HEK293 (cell line): Measurements from ENCODE around the gene UCK1.

Experiments
- CTCF ChIA-PET: fragments of 350-600 bp; formaldehyde crosslinking; extraction: SDS; loops from one replicate; lab custom pipeline; 2021; ENCODE audit warnings: antibody characterized with exemption; lab: Yijun Ruan, JAX
- POLR2A ChIA-PET: fragments of 300-600 bp; formaldehyde crosslinking; extraction: SDS; loops from one replicate; lab custom pipeline; 2020; ENCODE audit warnings: antibody characterized with exemption, inconsistent platforms; lab: Yijun Ruan, JAX
- H3K27ac ChIP-seq: fragments of 200-500 bp; sonication (Bioruptor generic); 2 replicates; pipeline ENCODE4 v1.5.1; 2014; ENCODE audit warnings: low read depth, low read length, control low read depth, inconsistent platforms; ENCODE audit errors: extremely low read depth
- H3K36me3 ChIP-seq, 2 experiments: fragments of 200-500 bp in 1 of 2; sonication (Bioruptor generic) in 1 of 2; 1 replicate in 1 of 2; 2 replicates in 1 of 2; pipeline ENCODE4 v1.5.1; 2014 to 2017; ENCODE audit warnings: inconsistent platforms in 2 of 2, low read length in 2 of 2; ENCODE audit not compliant: control insufficient read depth in 2 of 2, insufficient read depth in 1 of 2
- H3K4me1 ChIP-seq: fragments of 200-500 bp; sonication (Bioruptor generic); 2 replicates; pipeline ENCODE4 v1.5.1; 2014; ENCODE audit warnings: mild to moderate bottlenecking, low read length, inconsistent platforms; ENCODE audit not compliant: control insufficient read depth, insufficient read depth
- H3K4me3 ChIP-seq: 2 replicates; pipeline ENCODE4 v1.5.1; 2011; ENCODE audit warnings: low read depth, mild to moderate bottlenecking, control low read depth, low read length, moderate library complexity
- H3K9me3 ChIP-seq: fragments of 200-500 bp; sonication (Bioruptor generic); 2 replicates; pipeline ENCODE4 v1.5.1; 2014; ENCODE audit warnings: low read depth, low read length, inconsistent platforms; ENCODE audit not compliant: control insufficient read depth, insufficient read depth
- BCL6B ChIP-seq: fragments of 450-650 bp; formaldehyde crosslinking; IDR thresholded peaks from 2 replicates; pipeline ENCODE4 v1.5.1; 2017; ENCODE audit warnings: missing biosample characterization, missing genetic modification characterization
- ELK4 ChIP-seq: IDR thresholded peaks from 2 replicates; pipeline ENCODE4 v1.6.1; 2011; ENCODE audit warnings: mild to moderate bottlenecking, low read depth, low read length, borderline replicate concordance
- HIC1 ChIP-seq: fragments of 450-650 bp; formaldehyde crosslinking; IDR thresholded peaks from 2 replicates; pipeline ENCODE4 v1.5.1; 2016; ENCODE audit warnings: missing biosample characterization, missing genetic modification characterization
- KLF9 ChIP-seq: fragments of 450-650 bp; formaldehyde crosslinking; IDR thresholded peaks from 2 replicates; pipeline ENCODE4 v1.5.1; 2016; ENCODE audit warnings: missing biosample characterization, missing genetic modification characterization, low read depth
- REST ChIP-seq: fragments of 450-650 bp; formaldehyde crosslinking; IDR thresholded peaks from 2 replicates; pipeline ENCODE4 v1.5.1; 2016; ENCODE audit warnings: missing biosample characterization, missing genetic modification characterization
- SP2 ChIP-seq: fragments of 450-650 bp; formaldehyde crosslinking; IDR thresholded peaks from 2 replicates; pipeline ENCODE4 v1.5.1; 2016; ENCODE audit warnings: missing biosample characterization, missing genetic modification characterization
- ZBTB44 ChIP-seq: fragments of 450-650 bp; IDR thresholded peaks from 2 replicates; pipeline ENCODE4 v1.5.1; 2018; ENCODE audit warnings: missing biosample characterization, mild to moderate bottlenecking, missing genetic modification characterization
- ZBTB8A ChIP-seq: fragments of 450-650 bp; formaldehyde crosslinking; IDR thresholded peaks from 2 replicates; pipeline ENCODE4 v1.5.1; 2016; ENCODE audit warnings: missing biosample characterization, missing genetic modification characterization
- ZNF133 ChIP-seq: fragments of 450-650 bp; formaldehyde crosslinking; IDR thresholded peaks from 2 replicates; pipeline ENCODE4 v1.5.1; 2016; ENCODE audit warnings: missing biosample characterization, missing genetic modification characterization
- ZNF223 ChIP-seq: fragments of 450-650 bp; formaldehyde crosslinking; IDR thresholded peaks from 2 replicates; pipeline ENCODE4 v1.5.1; 2016; ENCODE audit warnings: missing biosample characterization, missing genetic modification characterization
- ZNF23 ChIP-seq: fragments of 450-650 bp; formaldehyde crosslinking; IDR thresholded peaks from 2 replicates; pipeline ENCODE4 v1.5.1; 2016; ENCODE audit warnings: missing biosample characterization, missing genetic modification characterization, borderline replicate concordance
- ZNF280C ChIP-seq: fragments of 450-650 bp; formaldehyde crosslinking; IDR thresholded peaks from 2 replicates; pipeline ENCODE4 v1.5.1; 2016; ENCODE audit warnings: missing biosample characterization, missing genetic modification characterization
- ZNF362 ChIP-seq: fragments of 450-650 bp; formaldehyde crosslinking; IDR thresholded peaks from 2 replicates; pipeline ENCODE4 v1.5.1; 2016; ENCODE audit warnings: missing biosample characterization, missing genetic modification characterization
- ZNF404 ChIP-seq: fragments of 450-650 bp; formaldehyde crosslinking; IDR thresholded peaks from 2 replicates; pipeline ENCODE4 v1.5.1; 2017; ENCODE audit warnings: missing biosample characterization, missing genetic modification characterization
- ZNF677 ChIP-seq: fragments of 450-650 bp; IDR thresholded peaks from 2 replicates; pipeline ENCODE4 v1.5.0; 2018; ENCODE audit warnings: missing biosample characterization, mild to moderate bottlenecking, missing genetic modification characterization, moderate library complexity
- ZNF747 ChIP-seq: fragments of 450-650 bp; formaldehyde crosslinking; IDR thresholded peaks from 2 replicates; pipeline ENCODE4 v1.5.1; 2016; ENCODE audit warnings: missing biosample characterization, missing genetic modification characterization
- ZNF785 ChIP-seq: fragments of 450-650 bp; formaldehyde crosslinking; IDR thresholded peaks from 2 replicates; pipeline ENCODE4 v1.5.1; 2016; ENCODE audit warnings: missing biosample characterization, missing genetic modification characterization
- ZNF830 ChIP-seq: fragments of 450-650 bp; IDR thresholded peaks from 2 replicates; pipeline ENCODE4 v1.5.0; 2018; ENCODE audit warnings: missing biosample characterization, missing genetic modification characterization, low read depth, mild to moderate bottlenecking, moderate library complexity

The UCK1 gene

GRCh38 chr9:131579789-131580211, 48.7 kb upstream of the UCK1 start:
- CTCF ChIA-PET = interaction anchor here (0.6 to 1.8 kb wide), 4 partner anchors 12 to 605 kb away, joined by 3 to 6 read pairs (median 4); no protein-coding TSS in a partner anchor
- TF ChIP-seq HIC1 (no peak), ZBTB8A (no peak), REST (tag by site-specific recombination) (no peak), ZNF223 (no peak), ZNF23 (tag by site-specific recombination) (no peak), ZNF785 (tag by site-specific recombination) (no peak), ZNF280C (no peak), KLF9 (tag by site-specific recombination) (no peak), ZNF747 (tag by site-specific recombination) (no peak), ZNF677 (tag by site-specific recombination) (no peak), ELK4 (no peak), SP2 (no peak), ZBTB44 (no peak), ZNF133 (tag by site-specific recombination) (no peak), BCL6B (no peak), ZNF830 (tag by site-specific recombination) (no peak), ZNF362 (tag by site-specific recombination) (no peak), ZNF404 (tag by site-specific recombination) (no peak)
- H3K9me3 ChIP-seq = no peaks in the 10 kb centered on the region
- peaks cover 0 to 63% of the 10 kb centered on the region in 2 experiments; a peak in 2 of 3 replicates for H3K36me3 ChIP-seq
- no peaks in the 10 kb centered on the region for H3K4me1 ChIP-seq
- POLR2A ChIA-PET = no interaction called here
- no peak overlapping the region for H3K27ac ChIP-seq
- H3K4me3 ChIP-seq = no peak overlapping the region
